H9 (cell line): ENCODE measurements around the gene KLK13. TPM values are rescaled to one million over a fixed set of nuclear protein-coding genes. Genes with fewer than 3 reads are reported as not detected.

ENCODE experiments used
- DNase-seq: peaks from one replicate; pipeline ENCODE4 v3.0.0-alpha.2; 2017
- H2AFZ ChIP-seq: one replicate; pipeline ENCODE4 v1.6.1; 2013; ENCODE audit warnings: mild to moderate bottlenecking, low read length, control low read depth, moderate library complexity
- H2AK5ac ChIP-seq: 2 replicates; pipeline ENCODE4 v1.6.1; 2013; ENCODE audit warnings: low read length, control low read depth, mixed read lengths; ENCODE audit not compliant: insufficient read length
- H2BK120ac ChIP-seq: one replicate; pipeline ENCODE4 v1.6.1; 2013; ENCODE audit warnings: low read depth, mild to moderate bottlenecking, low read length, control low read depth, inconsistent platforms; ENCODE audit not compliant: poor library complexity, severe bottlenecking
- H2BK12ac ChIP-seq: 2 replicates; pipeline ENCODE4 v1.6.1; 2013; ENCODE audit warnings: low read length, control low read depth, mixed read lengths, low read depth; ENCODE audit not compliant: insufficient read length
- H2BK15ac ChIP-seq: 2 replicates; pipeline ENCODE4 v1.6.1; 2013; ENCODE audit warnings: low read depth, low read length, control low read depth
- H2BK20ac ChIP-seq: one replicate; pipeline ENCODE4 v1.6.1; 2013; ENCODE audit warnings: low read depth, mild to moderate bottlenecking, low read length, control low read depth, inconsistent platforms; ENCODE audit not compliant: poor library complexity, severe bottlenecking
- H2BK5ac ChIP-seq: 2 replicates; pipeline ENCODE4 v1.6.1; 2013; ENCODE audit warnings: low read length, control low read depth, mixed read lengths; ENCODE audit not compliant: insufficient read length
- H3K14ac ChIP-seq: 2 replicates; pipeline ENCODE4 v1.6.1; 2013; ENCODE audit warnings: low read length, control low read depth; ENCODE audit not compliant: insufficient read depth
- H3K18ac ChIP-seq: 2 replicates; pipeline ENCODE4 v1.6.1; 2013; ENCODE audit warnings: low read depth, mild to moderate bottlenecking, mixed read lengths, low read length, control low read depth; ENCODE audit not compliant: insufficient read length
- H3K23ac ChIP-seq: 2 replicates; pipeline ENCODE4 v1.6.1; 2013; ENCODE audit warnings: low read length, control low read depth, mixed read lengths, low read depth; ENCODE audit not compliant: insufficient read length
- H3K23me2 ChIP-seq: 2 replicates; pipeline ENCODE4 v1.6.1; 2013; ENCODE audit warnings: low read depth, mild to moderate bottlenecking, mixed read lengths, low read length, control low read depth; ENCODE audit not compliant: insufficient read length, poor library complexity, severe bottlenecking
- H3K27ac ChIP-seq: 2 replicates; pipeline ENCODE4 v1.5.1; 2013; ENCODE audit warnings: low read length, control low read depth, mixed read lengths, low read depth; ENCODE audit not compliant: insufficient read length
- H3K27me3 ChIP-seq: 2 replicates; pipeline ENCODE4 v1.6.1; 2013; ENCODE audit warnings: low read length, control low read depth, inconsistent platforms; ENCODE audit not compliant: insufficient read depth
- H3K4ac ChIP-seq: 2 replicates; pipeline ENCODE4 v1.6.1; 2013; ENCODE audit warnings: low read depth, mild to moderate bottlenecking, control low read depth, inconsistent platforms, low read length, moderate library complexity
- H3K4me1 ChIP-seq: 2 replicates; pipeline ENCODE4 v1.6.1; 2013; ENCODE audit warnings: low read length, control low read depth, inconsistent platforms; ENCODE audit not compliant: insufficient read depth
- H3K4me2 ChIP-seq: 2 replicates; pipeline ENCODE4 v1.6.1; 2013; ENCODE audit warnings: low read length, control low read depth, mixed read lengths; ENCODE audit not compliant: insufficient read length, insufficient read depth
- H3K56ac ChIP-seq: 2 replicates; pipeline ENCODE4 v1.6.1; 2013; ENCODE audit warnings: low read depth, mild to moderate bottlenecking, mixed read lengths, low read length, control low read depth; ENCODE audit not compliant: insufficient read length
- H3K79me1 ChIP-seq: 2 replicates; pipeline ENCODE4 v1.6.1; 2013; ENCODE audit warnings: low read depth, mild to moderate bottlenecking, moderate library complexity, low read length, control low read depth, inconsistent platforms; ENCODE audit not compliant: insufficient read depth, poor library complexity, severe bottlenecking
- H3K79me2 ChIP-seq: 2 replicates; pipeline ENCODE4 v1.6.1; 2013; ENCODE audit warnings: low read length, control low read depth, inconsistent platforms; ENCODE audit not compliant: insufficient read depth
- H3K9ac ChIP-seq: 2 replicates; pipeline ENCODE4 v1.6.1; 2013; ENCODE audit warnings: low read length, control low read depth, mixed read lengths; ENCODE audit not compliant: insufficient read length; ENCODE audit errors: extremely low read depth
- H3K9me3 ChIP-seq: one replicate; pipeline ENCODE4 v1.6.1; 2013; ENCODE audit warnings: low read depth, low read length, inconsistent platforms; ENCODE audit not compliant: control insufficient read depth
- H3T11ph ChIP-seq: one replicate; pipeline ENCODE4 v1.6.1; 2013; ENCODE audit warnings: mild to moderate bottlenecking, low read length, control low read depth, inconsistent platforms
- H4K20me1 ChIP-seq: one replicate; pipeline ENCODE4 v1.6.1; 2013; ENCODE audit not compliant: control insufficient read depth, insufficient read length, insufficient read depth
- H4K5ac ChIP-seq: 2 replicates; pipeline ENCODE4 v1.6.1; 2013; ENCODE audit warnings: low read depth, mild to moderate bottlenecking, mixed read lengths, low read length, control low read depth; ENCODE audit not compliant: insufficient read length
- H4K8ac ChIP-seq: replicated peaks from 2 replicates; pipeline ENCODE4 v1.6.1; 2013; ENCODE audit warnings: low read length, control low read depth, mixed read lengths, low read depth; ENCODE audit not compliant: insufficient read length
- H4K91ac ChIP-seq: 2 replicates; pipeline ENCODE4 v1.6.1; 2013; ENCODE audit warnings: low read depth, mild to moderate bottlenecking, moderate library complexity, mixed read lengths, low read length, control low read depth; ENCODE audit not compliant: insufficient read length
- H3K27ac Mint-ChIP-seq, 3 experiments: 2 replicates in 2 of 3; 3 replicates in 1 of 3; pipeline ENCODE4 v1.8.0; 2020 to 2021; ENCODE audit warnings: mixed read lengths in 3 of 3, mild to moderate bottlenecking in 1 of 3, moderate library complexity in 1 of 3
- H3K27me3 Mint-ChIP-seq: 2 replicates; pipeline ENCODE4 v1.8.0; 2021; ENCODE audit warnings: low read depth, mild to moderate bottlenecking, moderate library complexity, mixed read lengths
- H3K36me3 Mint-ChIP-seq, 3 experiments: 2 replicates in 2 of 3; 3 replicates in 1 of 3; pipeline ENCODE4 v1.8.0; 2020 to 2021; ENCODE audit warnings: low read depth in 3 of 3, mixed read lengths in 3 of 3; ENCODE audit not compliant: insufficient read depth in 1 of 3
- H3K4me1 Mint-ChIP-seq, 2 experiments: 2 replicates each; pipeline ENCODE4 v1.8.0; 2020; ENCODE audit warnings: mixed read lengths in 2 of 2
- H3K4me3 Mint-ChIP-seq, 2 experiments: 2 replicates in 1 of 2; 3 replicates in 1 of 2; pipeline ENCODE4 v1.8.0; 2020 to 2021; ENCODE audit warnings: mild to moderate bottlenecking in 2 of 2, mixed read lengths in 2 of 2, moderate library complexity in 1 of 2
- H3K9me3 Mint-ChIP-seq, 2 experiments: 2 replicates in 1 of 2; 3 replicates in 1 of 2; pipeline ENCODE4 v1.8.0; 2020; ENCODE audit warnings: mild to moderate bottlenecking in 2 of 2, mixed read lengths in 2 of 2, moderate library complexity in 1 of 2
- CTCF ChIP-seq: fragments of 200-600 bp; sonication (generic); conservative IDR thresholded peaks from 3 replicates; pipeline ENCODE4 v1.8.0; 2021; ENCODE audit warnings: antibody characterized with exemption, mild to moderate bottlenecking
- WGBS: extraction: QIAGEN DNeasy Blood & Tissue Kit; methylation state at CpG from one replicate; pipeline ENCODE4 v1.1.7; 2013; ENCODE audit warnings: missing lambda C conversion rate, low lambda C conversion rate, mixed read lengths; ENCODE audit not compliant: insufficient read length; ENCODE audit errors: extremely low coverage; 5-methylcytosine and 5-hydroxymethylcytosine counted together
- total RNA-seq: library from RNA; stranded (reverse); gene quantifications from 2 replicates; pipeline ENCODE4 v1.2.1, GENCODE V29; 2021

The KLK13 gene
- total RNA-seq, 1 experiment from 2014 or later = 4.2 TPM

GRCh38 chr19:51096473-51097165 is 31.7 kb upstream of the KLK13 start:
- no peak overlapping the region for H3K4ac ChIP-seq
- no peaks in the 10 kb centered on the region for H3K27me3 ChIP-seq
- H3K79me1 ChIP-seq = no peaks in the 10 kb centered on the region
- H3K9me3 ChIP-seq = no peaks in the 10 kb centered on the region
- H3K9me3 Mint-ChIP-seq = no peaks in the 10 kb centered on the region
- H4K91ac ChIP-seq = no peak overlapping the region
- H2BK20ac ChIP-seq = no peak overlapping the region
- H2BK12ac ChIP-seq = no peak overlapping the region
- TF ChIP-seq CTCF = peak; percentile 58; the same call in 2 of the 3 replicates
- no peak overlapping the region for H2AK5ac ChIP-seq
- no peak for DNase-seq
- H2AFZ ChIP-seq = no peak overlapping the region
- no peak overlapping the region for H3K4me3 Mint-ChIP-seq
- no CpG with 5 or more reads among the region's 6 CpGs for WGBS
- H3K14ac ChIP-seq = no peak overlapping the region; the same call in 1 of the 2 replicates
- H4K20me1 ChIP-seq = no peaks in the 10 kb centered on the region
- peaks cover 17 to 25% of the 10 kb centered on the region in 2 experiments for H3K4me1 Mint-ChIP-seq
- no peak overlapping the region; a peak in 1 of 7 replicates for H3K27ac Mint-ChIP-seq
- no peak overlapping the region for H2BK15ac ChIP-seq
- no peak overlapping the region for H3K27ac ChIP-seq
- H4K8ac ChIP-seq = no peak overlapping the region
- H3K4me2 ChIP-seq = no peak overlapping the region
- H3K9ac ChIP-seq = no peak overlapping the region
- no peak overlapping the region for H2BK120ac ChIP-seq
- peaks cover 0 to 11% (median 4%) of the 10 kb centered on the region in 3 experiments; a peak in 3 of 7 replicates for H3K36me3 Mint-ChIP-seq
- no peak overlapping the region for H3K56ac ChIP-seq
- H3K27me3 Mint-ChIP-seq = no peaks in the 10 kb centered on the region; the same call in none of the 2 replicates
- H3K18ac ChIP-seq = no peak overlapping the region
- H3T11ph ChIP-seq = no peak overlapping the region
- no peak overlapping the region for H2BK5ac ChIP-seq
- no peaks in the 10 kb centered on the region for H3K23me2 ChIP-seq
- H4K5ac ChIP-seq = no peak overlapping the region
- no peaks in the 10 kb centered on the region for H3K4me1 ChIP-seq
- no peak overlapping the region for H3K23ac ChIP-seq
- H3K79me2 ChIP-seq = no peaks in the 10 kb centered on the region
